HG02610 (cell line): ENCODE results near the gene NIPAL1.
A peak's percentile ranks its signal among the peaks of the same experiment; 100 is the strongest.
"Not testable (repeated sequence)": the region's sequence is repeated elsewhere in the genome, so short reads cannot be mapped to it uniquely, and the experiment has no call there.

ENCODE experiments used
- ATAC-seq: cut with Tn5 transposase; IDR thresholded peaks from one replicate; pipeline ENCODE4 v1.9.1; 2021; ENCODE audit warnings: mild to moderate bottlenecking, moderate library complexity; ENCODE audit not compliant: unreplicated experiment

The NIPAL1 gene

GRCh38 chr4:48016141-48017107 lies at the start of gene NIPAL1, which contains the start of gene CNGA1:
Gene NIPAL1, plus strand, starts transcription at chr4:48016772. Its CDS starts 68 bp downstream, at chr4:48016840.
Gene CNGA1, minus strand, starts transcription at chr4:48016681. Its CDS starts 63,992 bp downstream, at chr4:47952689.
- peak; percentile 86 for ATAC-seq

GRCh38 chr4:47968847-47969246 lies 47.7 kb upstream of the NIPAL1 start:
- no peak for ATAC-seq

- peak; percentile 59 for ATAC-seq
Measured at GRCh38 chr4:47972181-47972580, 44.4 kb upstream of the NIPAL1 start.

- no peak for ATAC-seq
Measured at GRCh38 chr4:47972721-47973120, 43.9 kb upstream of the NIPAL1 start.

- ATAC-seq = no peak
Measured at GRCh38 chr4:47974566-47974965, 42.0 kb upstream of the NIPAL1 start.

- no peak for ATAC-seq
Measured at GRCh38 chr4:47990145-47990544, 26.4 kb upstream of the NIPAL1 start.

- not testable (repeated sequence) for ATAC-seq
Measured at GRCh38 chr4:47992475-47992874, 24.1 kb upstream of the NIPAL1 start.

GRCh38 chr4:47996021-47996420 lies 20.6 kb upstream of the NIPAL1 start:
- no peak for ATAC-seq

GRCh38 chr4:48002267-48002666 lies 14.3 kb upstream of the NIPAL1 start:
- no peak for ATAC-seq

- ATAC-seq = not testable (repeated sequence)
Measured at GRCh38 chr4:48003568-48003967, 13.0 kb upstream of the NIPAL1 start.

GRCh38 chr4:48005781-48006180 lies 10.8 kb upstream of the NIPAL1 start:
- ATAC-seq = no peak

- ATAC-seq = no peak
Measured at GRCh38 chr4:48008021-48008596, 8.5 kb upstream of the NIPAL1 start.

GRCh38 chr4:48010906-48011305 lies 5.7 kb upstream of the NIPAL1 start:
- not testable (repeated sequence) for ATAC-seq

GRCh38 chr4:48011722-48012121 lies 4.8 kb upstream of the NIPAL1 start:
- ATAC-seq = no peak

- ATAC-seq = no peak
Measured at GRCh38 chr4:48012824-48013223, 3.7 kb upstream of the NIPAL1 start.

GRCh38 chr4:48015216-48015615 lies 1.4 kb upstream of the NIPAL1 start:
- no peak for ATAC-seq

GRCh38 chr4:48015678-48016077 lies 894 bp upstream of the NIPAL1 start:
- no peak for ATAC-seq

- ATAC-seq = no peak
Measured at GRCh38 chr4:48017108-48017571, 568 bp downstream of the NIPAL1 start.

GRCh38 chr4:48018112-48018511 lies 1.5 kb downstream of the NIPAL1 start:
- no peak for ATAC-seq

GRCh38 chr4:48021100-48021499 lies 4.5 kb downstream of the NIPAL1 start:
- no peak for ATAC-seq

- ATAC-seq = no peak
Measured at GRCh38 chr4:48022192-48022799, 5.7 kb downstream of the NIPAL1 start.
